B cell (primary cell): ENCODE measurements around the gene HYPK. TPM values are rescaled to one million over a fixed set of nuclear protein-coding genes. Genes with fewer than 3 reads are reported as not detected.

Experiments used
- ATAC-seq: fragments of 200-7000 bp; cut with Tn5 transposase; one replicate; pipeline ENCODE4 v1.10.0; 2021; ENCODE audit warnings: low read depth, mild to moderate bottlenecking, moderate number of reproducible peaks, moderate library complexity
- CTCF ChIA-PET: fragments of 350-600 bp; sonication (Branson Sonifier 250); formaldehyde crosslinking; loops from one replicate; lab custom pipeline; 2021; ENCODE audit warnings: antibody characterized with exemption, inconsistent platforms; lab: Charles Lee
- POLR2A ChIA-PET: fragments of 350-600 bp; sonication (Branson Sonifier 250); formaldehyde crosslinking; loops from one replicate; lab custom pipeline; 2021; ENCODE audit warnings: antibody characterized with exemption; lab: Charles Lee
- DNase-seq: peaks from one replicate; pipeline ENCODE4 v3.0.0; 2013
- H2AFZ ChIP-seq: 2 replicates; pipeline ENCODE4 v1.6.1; 2012; ENCODE audit warnings: mild to moderate bottlenecking, low read depth, low read length; ENCODE audit not compliant: insufficient read depth, poor library complexity, severe bottlenecking
- H3K27ac ChIP-seq, 2 donors: 1 replicate in 1 of 2; 2 replicates in 1 of 2; pipeline ENCODE4 v1.5.1; 2012 to 2013; ENCODE audit warnings: low read length in 2 of 2, mild to moderate bottlenecking in 2 of 2, moderate library complexity in 1 of 2
- H3K27me3 ChIP-seq, 4 experiments: fragments of 200-600 bp in 1 of 4; sonication (generic) in 1 of 4; replicated peaks in 1 of 4; 1 replicate in 2 of 4; 2 replicates in 2 of 4; pipeline versions ENCODE4 v1.6.1 to v1.7.0; 2013 to 2016; ENCODE audit warnings: low read length in 3 of 4, mild to moderate bottlenecking in 2 of 4, mixed read lengths in 1 of 4, moderate library complexity in 1 of 4; ENCODE audit not compliant: insufficient read depth in 4 of 4, control insufficient read depth in 3 of 4; ENCODE audit errors: control extremely low read depth in 1 of 4
- H3K36me3 ChIP-seq, 2 experiments: replicated peaks in 1 of 2; 1 replicate in 1 of 2; 2 replicates in 1 of 2; pipeline versions ENCODE4 v1.6.1 to v1.7.1; 2013; ENCODE audit warnings: low read length in 1 of 2; ENCODE audit not compliant: insufficient read depth in 2 of 2, control insufficient read depth in 1 of 2; ENCODE audit errors: control extremely low read depth in 1 of 2, extremely low read depth in 1 of 2
- H3K4me1 ChIP-seq, 2 donors: fragments of 200-600 bp in 1 of 2; sonication (generic) in 1 of 2; 1 replicate in 1 of 2; 2 replicates in 1 of 2; pipeline versions ENCODE4 v1.5.1 to v1.6.1; 2013 to 2017; ENCODE audit warnings: low read length in 2 of 2; ENCODE audit not compliant: control insufficient read depth in 2 of 2, insufficient read depth in 2 of 2
- H3K4me2 ChIP-seq: replicated peaks from 2 replicates; pipeline ENCODE3; 2012; ENCODE audit warnings: mild to moderate bottlenecking, low read depth, low read length; ENCODE audit not compliant: poor library complexity, severe bottlenecking
- H3K4me3 ChIP-seq, 5 experiments: fragments of 200-600 bp in 1 of 5; sonication (generic) in 1 of 5; 1 replicate in 3 of 5; 2 replicates in 2 of 5; pipeline versions ENCODE4 v1.5.1 to v1.7.0; 2011 to 2016; ENCODE audit warnings: low read length in 4 of 5, mild to moderate bottlenecking in 4 of 5, low read depth in 2 of 5, control low read depth in 1 of 5, moderate library complexity in 1 of 5; ENCODE audit not compliant: insufficient read depth in 1 of 5; ENCODE audit errors: control extremely low read depth in 1 of 5, extremely low read depth in 1 of 5
- H3K79me2 ChIP-seq: fragments of 200-600 bp; sonication (generic); one replicate; pipeline ENCODE4 v1.6.0; 2016; ENCODE audit warnings: low read length; ENCODE audit not compliant: control insufficient read depth, insufficient read depth
- H3K9ac ChIP-seq: fragments of 200-600 bp; sonication (generic); 2 replicates; pipeline ENCODE4 v1.6.1; 2017; ENCODE audit warnings: mild to moderate bottlenecking, low read length, moderate library complexity
- H3K9me3 ChIP-seq, 3 donors: one replicate each; pipeline versions ENCODE4 v1.6.1 to v1.7.1; 2013; ENCODE audit warnings: low read length in 2 of 3; ENCODE audit not compliant: control insufficient read depth in 2 of 3, insufficient read depth in 1 of 3; ENCODE audit errors: control extremely low read depth in 1 of 3
- H4K20me1 ChIP-seq: 2 replicates; pipeline ENCODE4 v1.6.0; 2012; ENCODE audit warnings: mild to moderate bottlenecking, low read length; ENCODE audit not compliant: insufficient read depth, control insufficient read depth, poor library complexity, severe bottlenecking
- H3K27ac Mint-ChIP-seq: one replicate; pipeline ENCODE4 v1.8.0; 2021; ENCODE audit warnings: mixed read lengths
- H3K27me3 Mint-ChIP-seq: one replicate; pipeline ENCODE4 v1.8.0; 2021; ENCODE audit warnings: mixed read lengths
- H3K4me1 Mint-ChIP-seq: one replicate; pipeline ENCODE4 v1.8.0; 2021; ENCODE audit warnings: mixed read lengths
- H3K4me3 Mint-ChIP-seq: one replicate; pipeline ENCODE4 v1.8.0; 2021; ENCODE audit warnings: mixed read lengths
- H3K9me3 Mint-ChIP-seq: one replicate; pipeline ENCODE4 v1.8.0; 2022; ENCODE audit warnings: mixed read lengths; ENCODE audit not compliant: insufficient read depth
- CTCF ChIP-seq: fragments of 200-600 bp; IDR thresholded peaks from one replicate; pipeline ENCODE4 v1.8.0; 2022; ENCODE audit warnings: antibody characterized with exemption, mild to moderate bottlenecking
- EZH2 ChIP-seq: IDR thresholded peaks from 2 replicates; pipeline ENCODE4 v1.6.1; 2012; ENCODE audit warnings: borderline replicate concordance, low read depth, mild to moderate bottlenecking, moderate library complexity, low read length; ENCODE audit not compliant: insufficient read depth, poor library complexity, severe bottlenecking
- WGBS: methylation state at CpG from one replicate; pipeline ENCODE4 v1.1.5; 2013; ENCODE audit warnings: missing lambda C conversion rate; ENCODE audit not compliant: insufficient coverage; 5-methylcytosine and 5-hydroxymethylcytosine counted together
- intact Hi-C: fragments of 100-400 bp; cut with micrococcal nuclease; formaldehyde crosslinking; loops from one replicate; pipeline ENCODE4 v1.10.0; 2022
- polyA plus RNA-seq: library from polyadenylated mRNA; depleted of rRNA; stranded (reverse); fragments of >200 nt; gene quantifications from 2 replicates; pipeline ENCODE4 v1.2.3, GENCODE V29; 2012
- total RNA-seq, 2 donors: library from RNA; stranded (reverse); fragments of 120-200 nt in 1 of 2; gene quantifications; 1 replicate in 1 of 2; 2 replicates in 1 of 2; pipeline versions ENCODE4 v1.2.3 to v1.2.4, GENCODE V29; 2013 to 2022

Gene HYPK
- total and polyA plus RNA-seq, 2 donors (not counting 1 experiment from before 2014, with no cell fraction given) = 23.5 to 25.7 TPM

GRCh38 chr15:43777267-43777914 lies 23.0 kb upstream of the HYPK start:
- Histone ChIP-seq H3K27me3 (no peaks in the 10 kb centered on the region), H2AFZ (peak overlapping the region; percentile 75), H3K4me1 (peaks cover 16 to 30% of the 10 kb centered on the region in 2 donors), H4K20me1 (peaks cover 39% of the 10 kb centered on the region), H3K27ac (peak overlapping the region; percentile 73 to 76), H3K9ac (peak overlapping the region; percentile 78), H3K4me2 (peak overlapping the region; percentile 96), H3K9me3 (no peaks in the 10 kb centered on the region), H3K36me3 (peaks cover 6 to 25% of the 10 kb centered on the region in 2 experiments), H3K4me3 (peak overlapping the region; percentile 78 to 93 (median 88)), H3K79me2 (peaks cover 10% of the 10 kb centered on the region)
- intact Hi-C loops = loop anchor here (1.0 kb wide), 1 partner anchor 8 kb away; no protein-coding TSS in a partner anchor
- Mint-ChIP-seq H3K27ac (peak overlapping the region; percentile 97), H3K4me3 (peak overlapping the region; percentile 96), H3K27me3 (no peaks in the 10 kb centered on the region), H3K9me3 (no peaks in the 10 kb centered on the region), H3K4me1 (peaks cover 43% of the 10 kb centered on the region)
- ChIA-PET CTCF (interaction anchor here (0.8 to 11.4 kb wide), 12 partner anchors 9 to 66 kb away, joined by 3 to 150 read pairs (median 6); partner anchors contain the start of genes HYPK, MFAP1, SERF2 and SERINC4), POLR2A (interaction anchor here (0.8 to 4.8 kb wide), 11 partner anchors 12 to 266 kb away, joined by 3 to 72 read pairs (median 9); partner anchors contain the start of genes HYPK, MFAP1, PDIA3 and SERF2)
- TF ChIP-seq CTCF (peak; percentile 93), EZH2 (no peak)
- DNase-seq = peak; percentile 91
- ATAC-seq = peak; percentile 55
- WGBS = 1% methylated on average over 29 of the region's 31 CpGs

DNA sequence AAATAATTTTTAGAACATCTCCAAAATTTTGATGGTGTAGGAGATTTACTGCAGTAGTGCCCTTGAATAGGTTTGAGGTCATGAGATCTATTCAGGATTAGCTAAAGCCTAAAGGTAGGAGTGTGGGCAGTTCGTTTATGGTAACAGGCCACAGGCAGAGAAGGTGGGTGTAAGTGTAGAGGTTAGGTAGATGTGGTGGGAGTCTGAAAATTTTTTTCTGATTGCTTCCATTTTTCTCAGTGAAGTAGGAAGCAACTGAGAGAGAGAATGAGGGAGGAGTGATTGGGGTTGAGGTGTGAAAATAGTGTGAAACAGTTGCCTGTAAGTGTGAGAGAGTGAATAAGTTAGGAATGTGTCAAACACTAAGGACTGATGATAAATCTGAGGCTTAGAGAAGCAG lies 21.4 kb upstream of the HYPK start:
- POLR2A ChIA-PET = interaction anchor here (4.8 kb wide), 1 partner anchor 11 kb away, joined by 72 read pairs; the partner anchor contains the start of gene SERF2
- DNase-seq (no peak), ATAC-seq (no peak)
- intact Hi-C loops = no loop called here
- Mint-ChIP-seq H3K27ac (no peak overlapping the region), H3K4me3 (no peak overlapping the region), H3K27me3 (no peaks in the 10 kb centered on the region), H3K4me1 (peaks cover 40% of the 10 kb centered on the region), H3K9me3 (no peaks in the 10 kb centered on the region)
- Histone ChIP-seq H3K4me1 (peaks cover 16 to 30% of the 10 kb centered on the region in 2 donors), H3K27me3 (no peaks in the 10 kb centered on the region), H3K27ac (no peak overlapping the region), H3K36me3 (peaks cover 0 to 12% of the 10 kb centered on the region in 2 experiments), H4K20me1 (peaks cover 24% of the 10 kb centered on the region), H3K9me3 (no peaks in the 10 kb centered on the region), H2AFZ (no peak overlapping the region), H3K4me2 (no peak overlapping the region), H3K9ac (no peak overlapping the region), H3K79me2 (peaks cover 10% of the 10 kb centered on the region), H3K4me3 (no peak overlapping the region)
- no peak for TF ChIP-seq CTCF
- TF ChIP-seq EZH2 = no peak
- WGBS = 60% methylated on average over 1 of the region's 1 CpG
- CTCF ChIA-PET = interaction anchor here (1.0 to 11.4 kb wide), 3 partner anchors 10 to 36 kb away, joined by 3 to 150 read pairs (median 16); partner anchors contain the start of gene SERF2
